ENCODE data around the gene GUCY2C.

GUCY2C gene

DNA sequence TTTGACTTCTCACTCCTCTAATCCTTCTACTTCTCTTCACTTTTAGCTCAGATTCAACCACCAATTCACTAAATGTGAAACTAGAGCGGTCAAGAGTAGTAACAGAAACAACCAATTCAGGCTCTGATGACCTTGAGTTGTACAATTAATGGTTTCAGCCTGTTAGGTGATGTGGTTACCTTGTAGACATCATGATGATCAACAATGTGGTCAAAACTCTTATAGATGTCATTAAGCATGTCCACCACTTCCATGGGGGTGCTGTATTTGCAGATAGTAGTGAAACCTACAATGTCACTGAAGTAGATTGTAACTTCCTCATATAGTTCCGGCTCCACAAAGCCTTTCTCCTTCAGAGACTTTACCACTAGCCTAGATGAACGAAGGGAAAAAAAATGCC is 74.6 kb downstream of the GUCY2C start:
- H3K4me1 ChIP-seq (ENCODE audit: control insufficient read depth, insufficient read depth, low read length, poor library complexity, severe bottlenecking) = no peaks in the 10 kb centered on the region
- 100% methylated on average over 2 of the region's 3 CpGs; no CpG with 5 or more reads in 1 of the 2 experiments for WGBS, 2 experiments (ENCODE audit: insufficient coverage in 2 of 2)
- no peaks in the 10 kb centered on the region for H3K36me3 ChIP-seq (ENCODE audit: control insufficient read depth, insufficient read depth, low read length)
- H3K9me3 ChIP-seq (ENCODE audit: control insufficient read depth, low read length) = no peaks in the 10 kb centered on the region
- no peak overlapping the region for H3K27ac ChIP-seq (ENCODE audit: low read depth, low read length, severe bottlenecking)
- H3K4me3 ChIP-seq (ENCODE audit: extremely low read depth, insufficient read depth, low read length, poor library complexity, severe bottlenecking) = no peak overlapping the region

DNA sequence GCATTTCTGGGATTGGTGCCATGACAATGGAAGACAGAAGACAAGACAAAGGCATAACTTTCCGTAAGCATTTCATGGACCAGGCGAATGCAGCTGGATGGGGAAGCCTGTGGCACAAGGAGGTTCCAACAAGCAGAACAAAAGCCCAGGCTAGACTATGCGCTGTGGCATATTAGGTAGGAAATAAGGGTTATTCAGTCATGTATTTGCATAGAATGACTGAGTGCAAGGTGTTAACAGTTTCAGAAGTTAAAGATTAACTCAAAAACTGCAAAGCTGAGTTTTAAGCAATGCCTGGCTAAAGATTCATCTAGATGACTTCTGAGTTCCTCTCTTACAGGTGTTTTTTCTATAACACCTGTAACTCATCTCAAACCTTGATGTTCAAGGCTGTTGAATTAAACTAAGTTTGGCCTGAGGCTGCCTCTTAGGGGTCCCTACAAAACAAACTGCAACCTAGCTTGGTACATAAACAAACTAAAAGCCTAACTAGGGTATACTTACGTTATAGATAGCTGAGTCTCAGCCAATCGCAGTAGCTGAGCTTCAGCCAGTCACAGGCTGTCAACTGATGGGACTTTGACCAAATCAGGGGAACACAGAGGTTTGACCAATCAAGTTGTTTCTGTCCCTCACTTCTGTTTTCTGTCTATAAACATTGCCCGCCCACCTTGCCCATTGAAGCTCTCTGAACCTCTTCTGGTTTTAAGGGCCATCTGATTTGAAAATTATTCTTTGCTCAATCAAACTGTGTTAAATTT is 76.5 kb downstream of the GUCY2C start:
- no peaks in the 10 kb centered on the region for H3K4me1 ChIP-seq (ENCODE audit: control insufficient read depth, insufficient read depth, low read length, poor library complexity, severe bottlenecking)
- 94 to 96% methylated on average over 6 of the region's 6 CpGs for WGBS, 2 experiments (ENCODE audit: insufficient coverage in 2 of 2)
- no peaks in the 10 kb centered on the region for H3K9me3 ChIP-seq (ENCODE audit: control insufficient read depth, low read length)

DNA sequence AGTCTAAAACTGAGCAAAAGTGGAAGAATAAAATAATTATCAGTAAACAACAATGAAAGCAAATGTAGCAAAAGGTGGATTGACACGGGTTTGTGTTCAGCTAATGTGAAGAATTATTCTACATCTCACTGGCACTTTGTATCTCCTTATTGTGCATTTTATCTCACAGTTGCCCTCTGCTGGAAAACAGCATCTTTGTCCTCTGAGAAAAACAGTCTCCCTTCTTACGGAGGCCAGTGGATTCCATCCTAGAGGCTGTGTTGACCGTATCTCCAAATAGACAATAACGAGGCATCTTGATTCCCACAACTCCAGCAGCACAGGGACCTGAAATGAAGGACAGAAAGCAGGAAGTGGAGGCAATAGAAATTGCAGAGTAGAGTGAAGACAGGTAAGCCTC is 77.4 kb downstream of the GUCY2C start:
- no peaks in the 10 kb centered on the region for H3K36me3 ChIP-seq (ENCODE audit: control insufficient read depth, insufficient read depth, low read length)
- H3K4me1 ChIP-seq (ENCODE audit: control insufficient read depth, insufficient read depth, low read length, poor library complexity, severe bottlenecking) = no peaks in the 10 kb centered on the region
- no peak overlapping the region for H3K4me3 ChIP-seq (ENCODE audit: extremely low read depth, insufficient read depth, low read length, poor library complexity, severe bottlenecking)
- WGBS, 2 experiments (ENCODE audit: insufficient coverage in 2 of 2) = 71 to 100% methylated on average over 1 to 2 of the region's 4 CpGs
- no peak overlapping the region for H3K27ac ChIP-seq (ENCODE audit: low read depth, low read length, severe bottlenecking)
- H3K9me3 ChIP-seq (ENCODE audit: control insufficient read depth, low read length) = no peaks in the 10 kb centered on the region

More for the DNA sequence above, 76.5 kb downstream of the GUCY2C start:
- H3K27ac ChIP-seq (ENCODE audit: low read depth, low read length, severe bottlenecking) = no peak overlapping the region
- no peak overlapping the region for H3K4me3 ChIP-seq (ENCODE audit: extremely low read depth, insufficient read depth, low read length, poor library complexity, severe bottlenecking)
- no peaks in the 10 kb centered on the region for H3K36me3 ChIP-seq (ENCODE audit: control insufficient read depth, insufficient read depth, low read length)

DNA sequence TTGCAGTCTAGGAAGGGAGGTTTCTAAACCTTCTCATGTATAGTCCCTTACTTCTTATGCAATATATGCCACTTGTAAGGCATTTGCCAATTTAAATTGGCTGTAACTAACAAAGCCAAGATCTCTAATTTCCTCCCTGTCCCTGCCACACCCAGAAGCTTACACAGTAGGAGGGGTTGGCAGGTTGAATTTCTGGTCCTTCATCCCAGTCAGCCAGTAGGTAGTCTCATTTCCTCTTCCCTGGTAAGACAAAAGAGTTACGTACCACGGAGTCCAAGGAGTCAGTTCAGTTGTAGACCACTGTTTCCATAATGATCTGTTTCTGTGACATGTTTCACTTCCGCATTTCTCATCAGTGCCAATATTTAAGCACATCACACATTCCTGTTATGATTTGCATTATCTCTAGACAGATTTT is 81.7 kb downstream of the GUCY2C start:
- H3K4me1 ChIP-seq (ENCODE audit: control insufficient read depth, insufficient read depth, low read length, poor library complexity, severe bottlenecking) = no peaks in the 10 kb centered on the region
- no peak overlapping the region for H3K4me3 ChIP-seq (ENCODE audit: extremely low read depth, insufficient read depth, low read length, poor library complexity, severe bottlenecking)
- no peaks in the 10 kb centered on the region for H3K9me3 ChIP-seq (ENCODE audit: control insufficient read depth, low read length)
- no peak overlapping the region for H3K27ac ChIP-seq (ENCODE audit: low read depth, low read length, severe bottlenecking)
- H3K36me3 ChIP-seq (ENCODE audit: control insufficient read depth, insufficient read depth, low read length) = no peaks in the 10 kb centered on the region
- WGBS, 2 experiments (ENCODE audit: insufficient coverage in 2 of 2) = 81 to 90% methylated on average over 3 of the region's 3 CpGs

DNA sequence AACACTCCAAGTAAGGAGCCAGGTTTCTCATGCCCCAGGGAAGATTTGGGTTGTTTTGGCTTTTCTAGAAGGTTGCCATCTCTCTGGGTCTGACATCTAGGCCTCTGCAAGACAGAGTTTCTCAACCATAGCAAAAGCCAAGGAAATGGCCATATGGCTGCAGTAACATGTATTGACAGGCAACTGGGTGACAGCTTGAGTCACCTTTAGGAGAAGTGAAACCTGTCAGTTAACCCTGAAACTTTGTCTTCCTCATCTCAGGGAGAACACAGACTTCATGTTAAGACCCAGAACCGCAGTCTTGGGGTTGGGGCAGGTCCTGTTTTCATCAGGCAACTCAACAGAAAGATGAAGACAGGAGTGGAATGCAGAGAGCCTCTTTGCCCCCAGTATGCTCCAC is 82.7 kb downstream of the GUCY2C start:
- Histone ChIP-seq H3K36me3 (ENCODE audit: control insufficient read depth, insufficient read depth, low read length) (no peaks in the 10 kb centered on the region), H3K27ac (ENCODE audit: low read depth, low read length, severe bottlenecking) (no peak overlapping the region), H3K4me3 (ENCODE audit: extremely low read depth, insufficient read depth, low read length, poor library complexity, severe bottlenecking) (no peak overlapping the region), H3K9me3 (ENCODE audit: control insufficient read depth, low read length) (no peaks in the 10 kb centered on the region), H3K4me1 (ENCODE audit: control insufficient read depth, insufficient read depth, low read length, poor library complexity, severe bottlenecking) (no peaks in the 10 kb centered on the region)
- WGBS, 2 experiments (ENCODE audit: insufficient coverage in 2 of 2) = 90% methylated on average over 1 of the region's 1 CpG; no CpG with 5 or more reads in 1 of the 2 experiments

DNA sequence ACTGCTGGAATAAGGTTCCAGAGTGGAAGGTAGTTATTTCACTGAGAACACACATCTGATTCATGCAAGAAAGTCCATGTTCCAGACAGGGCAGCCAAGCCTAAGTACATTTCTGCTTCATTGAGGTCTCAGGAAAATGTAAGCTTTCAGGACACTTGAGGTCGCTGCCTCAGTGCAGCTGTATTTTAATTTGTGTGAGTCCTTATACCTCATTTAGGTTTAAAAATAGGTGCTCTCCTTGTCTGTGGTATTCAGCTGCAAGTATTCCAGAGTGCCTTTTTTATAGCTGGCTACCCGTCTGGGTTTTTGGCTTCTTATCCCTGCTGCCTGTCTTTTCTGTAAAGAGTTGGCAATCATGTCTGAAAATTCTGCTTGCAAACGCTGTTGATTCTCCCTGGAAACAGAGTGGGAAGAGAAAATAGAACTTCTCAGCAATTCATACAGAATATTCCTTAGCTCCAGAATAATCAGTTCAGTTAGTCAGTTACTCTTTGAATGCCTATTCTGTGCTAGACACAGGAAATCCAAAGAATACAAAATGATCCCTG is 83.4 kb downstream of the GUCY2C start:
- H3K27ac ChIP-seq (ENCODE audit: low read depth, low read length, severe bottlenecking) = no peak overlapping the region
- H3K4me1 ChIP-seq (ENCODE audit: control insufficient read depth, insufficient read depth, low read length, poor library complexity, severe bottlenecking) = no peaks in the 10 kb centered on the region
- H3K36me3 ChIP-seq (ENCODE audit: control insufficient read depth, insufficient read depth, low read length) = no peaks in the 10 kb centered on the region
- WGBS, 2 experiments (ENCODE audit: insufficient coverage in 2 of 2) = 80% methylated on average over 1 of the region's 3 CpGs; no CpG with 5 or more reads in 1 of the 2 experiments
- no peaks in the 10 kb centered on the region for H3K9me3 ChIP-seq (ENCODE audit: control insufficient read depth, low read length)
- no peak overlapping the region for H3K4me3 ChIP-seq (ENCODE audit: extremely low read depth, insufficient read depth, low read length, poor library complexity, severe bottlenecking)

DNA sequence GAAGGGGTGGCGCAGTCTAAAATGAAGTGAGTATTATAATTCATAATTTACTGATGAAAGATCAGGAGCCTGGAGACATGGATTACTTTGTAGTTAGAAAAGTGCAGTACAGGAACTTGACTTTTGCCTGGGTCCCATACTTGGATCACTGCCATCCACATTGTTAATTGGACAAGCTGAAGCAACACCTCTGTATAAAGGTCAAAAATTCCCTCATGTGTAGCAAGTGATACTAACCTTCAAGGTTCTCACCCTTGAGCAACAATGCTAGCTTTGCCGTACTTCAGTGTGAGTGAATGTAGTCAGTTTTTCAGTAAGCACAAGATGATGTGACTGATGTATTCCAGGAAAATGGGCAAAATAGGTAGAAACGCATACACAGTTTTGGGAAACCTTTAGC is 84.1 kb downstream of the GUCY2C start:
- no peaks in the 10 kb centered on the region for H3K36me3 ChIP-seq (ENCODE audit: control insufficient read depth, insufficient read depth, low read length)
- no peak overlapping the region for H3K4me3 ChIP-seq (ENCODE audit: extremely low read depth, insufficient read depth, low read length, poor library complexity, severe bottlenecking)
- no peaks in the 10 kb centered on the region for H3K9me3 ChIP-seq (ENCODE audit: control insufficient read depth, low read length)
- H3K27ac ChIP-seq (ENCODE audit: low read depth, low read length, severe bottlenecking) = no peak overlapping the region
- 100% methylated on average over 1 of the region's 3 CpGs for WGBS, 2 experiments (ENCODE audit: insufficient coverage in 2 of 2)
- H3K4me1 ChIP-seq (ENCODE audit: control insufficient read depth, insufficient read depth, low read length, poor library complexity, severe bottlenecking) = no peaks in the 10 kb centered on the region

DNA sequence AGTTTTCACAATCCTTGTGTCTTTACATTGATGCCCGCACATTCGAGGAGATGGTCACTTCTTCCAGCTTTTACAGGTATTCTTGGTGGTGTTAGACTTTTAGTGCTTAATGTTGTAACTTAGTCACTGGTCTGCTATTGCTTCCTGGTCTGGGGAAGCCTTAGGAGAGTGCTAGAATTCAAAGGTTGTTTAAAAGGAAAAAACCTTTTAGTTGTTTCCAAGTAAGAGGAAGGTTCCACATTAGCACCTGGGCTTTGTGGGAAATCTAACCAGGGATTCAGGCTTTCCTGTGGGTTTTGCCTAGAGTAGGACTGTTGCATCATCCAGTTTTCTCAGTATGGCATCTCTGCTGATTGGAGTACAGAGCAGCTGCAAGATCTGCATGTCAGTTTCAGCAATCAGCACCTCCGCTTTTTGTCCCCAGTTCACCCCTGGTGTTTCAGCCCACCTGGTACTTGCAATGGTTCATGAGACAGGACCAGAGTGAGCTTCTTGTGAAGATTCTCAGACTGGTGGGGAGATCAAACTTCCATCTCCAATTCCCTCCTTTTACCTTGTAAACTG is 84.7 kb downstream of the GUCY2C start:
- H3K4me3 ChIP-seq (ENCODE audit: extremely low read depth, insufficient read depth, low read length, poor library complexity, severe bottlenecking) = no peak overlapping the region
- no peaks in the 10 kb centered on the region for H3K4me1 ChIP-seq (ENCODE audit: control insufficient read depth, insufficient read depth, low read length, poor library complexity, severe bottlenecking)
- no peaks in the 10 kb centered on the region for H3K36me3 ChIP-seq (ENCODE audit: control insufficient read depth, insufficient read depth, low read length)
- no peaks in the 10 kb centered on the region for H3K9me3 ChIP-seq (ENCODE audit: control insufficient read depth, low read length)
- 93 to 100% methylated on average over 1 to 2 of the region's 3 CpGs for WGBS, 2 experiments (ENCODE audit: insufficient coverage in 2 of 2)
- no peak overlapping the region for H3K27ac ChIP-seq (ENCODE audit: low read depth, low read length, severe bottlenecking)

DNA sequence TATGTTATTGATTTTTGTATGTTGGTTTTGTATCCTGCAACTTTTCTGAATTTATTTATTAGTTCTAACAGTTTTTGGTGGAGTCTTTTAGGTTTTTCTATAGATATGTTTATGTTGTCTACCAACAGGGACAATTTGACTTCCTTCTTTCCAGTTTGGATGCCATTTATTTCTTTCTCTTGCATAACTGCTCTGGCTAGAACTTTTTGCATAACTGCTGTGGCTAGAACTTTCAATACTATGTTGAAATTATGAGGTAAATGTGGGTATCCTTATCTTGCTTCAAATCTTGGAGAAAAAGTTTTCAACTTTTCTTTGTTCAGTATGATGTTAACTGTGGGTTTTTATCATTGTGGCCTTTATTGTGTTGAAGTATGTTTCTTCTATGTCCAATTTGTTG is 88.8 kb downstream of the GUCY2C start:
- Histone ChIP-seq H3K36me3 (ENCODE audit: control insufficient read depth, insufficient read depth, low read length) (no peaks in the 10 kb centered on the region), H3K4me3 (ENCODE audit: extremely low read depth, insufficient read depth, low read length, poor library complexity, severe bottlenecking) (no peak overlapping the region), H3K27ac (ENCODE audit: low read depth, low read length, severe bottlenecking) (no peak overlapping the region), H3K4me1 (ENCODE audit: control insufficient read depth, insufficient read depth, low read length, poor library complexity, severe bottlenecking) (no peaks in the 10 kb centered on the region), H3K9me3 (ENCODE audit: control insufficient read depth, low read length) (peaks cover 5% of the 10 kb centered on the region)

DNA sequence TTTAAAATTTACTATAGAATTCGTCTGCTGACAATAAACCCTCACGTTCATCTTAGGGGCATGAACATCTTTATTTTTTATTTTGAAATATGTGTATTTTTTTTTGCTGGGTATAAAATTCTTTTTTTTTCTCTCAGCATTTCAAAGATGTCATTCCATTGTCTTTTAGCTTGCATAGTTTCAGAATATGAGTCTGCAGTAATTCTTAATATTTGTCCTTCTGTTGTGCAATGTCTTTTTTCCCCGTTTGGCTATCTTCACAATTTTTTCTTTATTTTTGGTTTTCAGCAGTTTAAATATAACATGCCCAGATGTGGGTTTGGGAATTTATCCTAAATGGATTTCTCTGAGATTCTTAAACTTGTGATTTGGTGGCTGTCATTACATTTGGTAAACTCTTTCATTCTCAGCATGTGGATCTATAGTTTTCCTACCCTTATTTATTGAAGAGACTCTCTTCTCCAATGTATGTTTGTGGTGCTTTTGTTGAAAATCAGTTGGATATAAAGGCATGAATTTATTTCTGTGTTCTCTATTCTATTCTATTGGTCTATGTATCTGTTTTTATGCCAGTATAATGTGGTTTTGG is 90.9 kb downstream of the GUCY2C start:
- no peaks in the 10 kb centered on the region for H3K36me3 ChIP-seq (ENCODE audit: control insufficient read depth, insufficient read depth, low read length)
- no peaks in the 10 kb centered on the region for H3K4me1 ChIP-seq (ENCODE audit: control insufficient read depth, insufficient read depth, low read length, poor library complexity, severe bottlenecking)
- H3K9me3 ChIP-seq (ENCODE audit: control insufficient read depth, low read length) = peaks cover 5% of the 10 kb centered on the region
- no peak overlapping the region for H3K4me3 ChIP-seq (ENCODE audit: extremely low read depth, insufficient read depth, low read length, poor library complexity, severe bottlenecking)
- no peak overlapping the region for H3K27ac ChIP-seq (ENCODE audit: low read depth, low read length, severe bottlenecking)
- WGBS, 2 experiments (ENCODE audit: insufficient coverage in 2 of 2) = no CpG with 5 or more reads among the region's 3 CpGs

Data from mesodermal cell (in vitro differentiated cells).